Measurements from ENCODE around the gene ABHD10.

ABHD10 gene

GRCh38 chr3:111949712-111950111 is 29.1 kb upstream of the ABHD10 start:
- DNase-seq, result no peak
- in situ Hi-C loops (cut with HindIII; ENCODE audit: low pct_ligation_motif_present, low sequenced_read_pairs), result no loop called here
- Histone ChIP-seq H3K27me3 (replicated peaks) (no peaks in the 10 kb centered on the region), H3K4me3 (ENCODE audit: low read depth, low read length) (no peak overlapping the region), H3K36me3 (replicated peaks) (peaks cover 36% of the 10 kb centered on the region), H3K27ac (no peak overlapping the region)
- TF ChIP-seq CTCF (IDR thresholded peaks at IDR 0.05; ENCODE audit: low read depth, low read length, missing control alignments), result no peak

- no peak overlapping the region for H3K4me3 ChIP-seq (ENCODE audit: low read depth, low read length)
- H3K36me3 ChIP-seq (replicated peaks), result peaks cover 31% of the 10 kb centered on the region
- no peaks in the 10 kb centered on the region for H3K27me3 ChIP-seq (replicated peaks)
- no peak for TF ChIP-seq CTCF (IDR thresholded peaks at IDR 0.05; ENCODE audit: low read depth, low read length, missing control alignments)
- DNase-seq, result no peak
- in situ Hi-C loops (cut with HindIII; ENCODE audit: low pct_ligation_motif_present, low sequenced_read_pairs), result no loop called here
- no peak overlapping the region for H3K27ac ChIP-seq
Observed at GRCh38 chr3:111951032-111951431, 27.8 kb upstream of the ABHD10 start.

- no peak overlapping the region for H3K4me3 ChIP-seq (ENCODE audit: low read depth, low read length)
- peaks cover 25% of the 10 kb centered on the region for H3K36me3 ChIP-seq (replicated peaks)
- no peak for TF ChIP-seq CTCF (IDR thresholded peaks at IDR 0.05; ENCODE audit: low read depth, low read length, missing control alignments)
- H3K27ac ChIP-seq, result no peak overlapping the region
- no peaks in the 10 kb centered on the region for H3K27me3 ChIP-seq (replicated peaks)
- in situ Hi-C loops (cut with HindIII; ENCODE audit: low pct_ligation_motif_present, low sequenced_read_pairs), result no loop called here
- no peak for DNase-seq
Observed at GRCh38 chr3:111952086-111952485, 26.7 kb upstream of the ABHD10 start.

- in situ Hi-C loops (cut with HindIII; ENCODE audit: low pct_ligation_motif_present, low sequenced_read_pairs), result no loop called here
Observed at GRCh38 chr3:111952866-111953450, 25.9 kb upstream of the ABHD10 start.

GRCh38 chr3:111954228-111954990 is 24.4 kb upstream of the ABHD10 start:
- no peak overlapping the region for H3K27ac ChIP-seq
- in situ Hi-C loops (cut with HindIII; ENCODE audit: low pct_ligation_motif_present, low sequenced_read_pairs), result no loop called here
- no peaks in the 10 kb centered on the region for H3K27me3 ChIP-seq (replicated peaks)
- TF ChIP-seq CTCF (IDR thresholded peaks at IDR 0.05; ENCODE audit: low read depth, low read length, missing control alignments), result no peak
- DNase-seq, result no peak
- H3K4me3 ChIP-seq (ENCODE audit: low read depth, low read length), result no peak overlapping the region
- H3K36me3 ChIP-seq (replicated peaks), result peaks cover 22% of the 10 kb centered on the region

More at GRCh38 chr3:111952866-111953450, 25.9 kb upstream of the ABHD10 start:
- H3K27me3 ChIP-seq (replicated peaks), result no peaks in the 10 kb centered on the region
- DNase-seq, result no peak
- peaks cover 25% of the 10 kb centered on the region for H3K36me3 ChIP-seq (replicated peaks)
- H3K27ac ChIP-seq, result no peak overlapping the region
- TF ChIP-seq CTCF (IDR thresholded peaks at IDR 0.05; ENCODE audit: low read depth, low read length, missing control alignments), result no peak
- H3K4me3 ChIP-seq (ENCODE audit: low read depth, low read length), result no peak overlapping the region
